Fibroblast of skin of left biceps (primary cell): Measurements from ENCODE around the gene OR11H6.
"Not testable (repeated sequence)": the region's sequence is repeated elsewhere in the genome, so short reads cannot be mapped to it uniquely, and the experiment has no call there.

ENCODE experiments used
- DNase-seq, 2 experiments: peaks; one replicate each; pipeline ENCODE4 v3.0.0-alpha.2; 2013; ENCODE audit warnings: low read depth in 2 of 2

The OR11H6 gene

DNA sequence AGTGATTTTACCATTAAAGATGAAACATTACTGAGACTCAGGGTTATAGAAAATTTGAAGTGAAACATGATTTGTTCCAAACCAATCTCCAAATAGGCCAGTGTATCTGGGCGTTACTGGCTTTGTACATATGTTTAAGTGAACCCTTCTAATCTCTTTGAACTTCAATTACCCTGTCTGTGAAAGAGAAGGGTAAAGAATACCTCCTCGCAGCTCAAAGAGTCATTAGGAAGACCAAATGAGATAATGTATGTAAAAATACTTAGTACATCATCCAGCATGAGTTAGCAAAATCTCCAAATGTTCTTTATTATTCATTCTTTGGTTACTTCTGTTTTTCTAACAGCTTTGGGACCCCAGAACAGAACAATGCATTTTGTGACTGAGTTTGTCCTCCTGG, at the start of gene OR11H6:
Gene OR11H6, plus strand, starts transcription at position 301 of the 400 bp plus-strand sequence. Its CDS starts 0 bp downstream, at position 301.
- DNase-seq, result no peak

DNA sequence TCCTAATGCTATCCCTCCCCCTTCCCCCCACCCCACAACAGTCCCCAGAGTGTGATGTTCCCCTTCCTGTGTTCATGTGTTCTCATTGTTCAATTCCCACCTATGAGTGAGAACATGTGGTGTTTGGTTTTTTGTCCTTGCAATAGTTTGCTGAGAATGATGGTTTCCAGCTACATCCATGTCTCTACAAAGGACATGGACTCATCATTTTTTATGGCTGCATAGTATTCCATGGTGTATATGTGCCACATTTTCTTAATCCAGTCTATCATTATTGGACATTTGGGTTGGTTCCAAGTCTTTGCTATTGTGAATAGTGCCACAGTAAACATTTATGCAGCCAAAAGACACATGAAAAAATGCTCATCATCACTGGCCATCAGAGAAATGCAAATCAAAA, 49.3 kb upstream of the OR11H6 start:
- DNase-seq, result not testable (repeated sequence)

DNA sequence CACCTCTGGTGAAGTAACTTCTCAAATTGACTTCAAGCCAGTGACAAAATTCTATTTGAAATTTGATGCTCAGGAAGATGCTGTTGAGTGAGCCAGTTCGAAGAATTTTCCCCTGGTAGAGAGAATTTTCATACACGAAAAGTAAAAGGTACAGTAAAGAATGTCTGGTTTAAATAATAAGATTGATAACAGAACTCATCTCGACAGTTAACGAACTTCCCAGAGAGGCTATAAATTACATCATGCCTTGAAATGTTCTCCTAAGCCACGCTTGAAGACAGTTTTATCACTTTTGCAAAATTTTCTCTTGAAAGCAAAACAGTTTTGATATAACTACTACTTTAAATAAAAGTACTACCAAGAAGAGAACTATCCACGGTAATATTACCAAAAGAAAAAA, 47.2 kb upstream of the OR11H6 start:
- no peak for DNase-seq

DNA sequence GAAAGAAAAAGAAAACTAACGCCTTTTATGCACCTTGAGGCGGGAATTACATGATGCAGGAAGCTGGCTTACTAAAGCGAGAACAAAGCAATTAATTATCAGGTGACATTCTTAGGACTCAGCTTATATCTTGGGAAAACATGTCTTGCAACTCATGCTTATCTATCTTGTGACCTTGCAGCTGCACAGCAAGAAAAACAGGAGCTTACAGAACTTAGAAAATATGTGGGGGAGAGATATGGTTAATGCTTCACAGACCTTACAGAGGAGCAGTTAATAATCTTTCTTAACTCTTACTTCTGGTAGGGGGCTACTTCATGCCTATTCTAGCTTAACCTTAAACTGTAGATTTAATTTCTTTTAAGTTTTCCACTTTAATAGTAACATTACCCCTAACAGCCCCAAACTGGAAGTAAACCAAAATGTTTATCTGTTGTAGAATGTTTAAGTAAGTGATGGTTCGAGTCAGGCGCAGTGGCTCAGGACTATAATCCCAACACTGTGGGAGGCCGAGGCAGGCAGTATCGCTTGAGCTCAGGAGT, 46.0 kb upstream of the OR11H6 start:
- DNase-seq, result no peak

DNA sequence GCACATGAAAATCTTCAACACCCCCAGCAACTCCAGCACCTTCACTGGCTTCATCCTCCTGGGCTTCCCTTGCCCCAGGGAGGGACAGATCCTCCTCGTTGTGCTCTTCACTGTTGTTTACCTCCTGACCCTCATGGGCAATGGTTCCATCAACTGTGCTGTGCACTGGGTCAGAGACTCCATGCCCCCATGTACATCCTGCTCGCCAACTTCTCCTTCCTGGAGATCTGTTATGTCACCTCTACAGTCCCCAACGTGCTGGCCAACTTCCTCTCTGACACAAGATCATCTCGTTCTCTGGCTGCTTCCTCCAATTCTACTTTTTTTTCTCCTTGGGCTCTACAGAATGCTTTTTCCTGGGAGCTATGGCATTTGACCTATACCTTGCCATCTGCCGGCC, 44.3 kb upstream of the OR11H6 start:
- DNase-seq, result no peak

GRCh38 chr14:20179880-20180279, 43.6 kb upstream of the OR11H6 start:
- no peak for DNase-seq

DNA sequence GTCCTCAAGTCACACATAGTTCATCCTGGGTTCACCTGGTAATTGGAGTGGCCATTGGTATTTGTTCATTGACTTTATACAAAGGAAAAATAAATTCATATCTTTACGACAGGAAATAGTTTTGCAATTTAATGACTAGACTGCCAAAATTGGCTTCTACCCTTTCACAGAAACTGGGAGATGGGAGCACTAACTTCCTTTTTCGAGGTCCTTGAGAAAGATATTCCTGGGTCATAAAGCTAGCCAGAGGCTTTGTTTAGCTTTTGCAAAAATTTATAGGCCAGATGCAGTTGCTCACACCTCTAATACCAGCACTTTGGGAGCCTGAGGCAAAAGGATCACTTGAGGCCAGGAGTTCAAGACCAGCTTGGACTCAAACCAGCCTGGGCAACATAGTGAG, 43.0 kb upstream of the OR11H6 start:
- DNase-seq, result no peak

GRCh38 chr14:20184181-20184580, 39.3 kb upstream of the OR11H6 start:
- no peak for DNase-seq

GRCh38 chr14:20190596-20190995, 32.9 kb upstream of the OR11H6 start, which contains the start of gene OR11G2:
OR11G2 (plus strand) TSS chr14:20190896; CDS start chr14:20197438, 6,542 bp downstream.
- no peak for DNase-seq

GRCh38 chr14:20191396-20191795, 32.1 kb upstream of the OR11H6 start:
- DNase-seq, result no peak

- DNase-seq, result no peak
Measured at GRCh38 chr14:20194101-20194500, 29.4 kb upstream of the OR11H6 start.

DNA sequence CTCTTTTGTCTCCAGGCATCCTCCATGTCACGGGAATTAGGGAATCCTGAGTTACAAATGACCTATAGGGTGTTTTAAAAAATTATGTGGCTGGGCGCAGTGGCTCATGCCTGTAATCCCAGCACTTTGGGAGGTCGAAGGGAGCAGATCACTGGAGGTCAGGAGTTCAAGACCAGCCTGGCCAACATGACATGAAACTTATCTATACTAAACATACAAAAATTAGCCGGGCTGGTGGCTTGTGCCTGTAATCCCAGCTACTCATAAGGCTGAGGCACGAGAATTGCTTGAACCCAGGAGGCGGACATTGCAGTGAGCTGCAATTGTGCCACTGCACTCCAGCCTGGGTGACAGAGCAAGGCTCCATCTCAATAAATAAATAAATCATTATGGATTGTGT, 28.3 kb upstream of the OR11H6 start:
- not testable (repeated sequence) for DNase-seq

- DNase-seq, result no peak
Measured at GRCh38 chr14:20195911-20196310, 27.6 kb upstream of the OR11H6 start.

- DNase-seq, result no peak
Measured at GRCh38 chr14:20197459-20197858, 26.1 kb upstream of the OR11H6 start.

GRCh38 chr14:20198991-20199390, 24.5 kb upstream of the OR11H6 start:
- DNase-seq, result no peak

DNA sequence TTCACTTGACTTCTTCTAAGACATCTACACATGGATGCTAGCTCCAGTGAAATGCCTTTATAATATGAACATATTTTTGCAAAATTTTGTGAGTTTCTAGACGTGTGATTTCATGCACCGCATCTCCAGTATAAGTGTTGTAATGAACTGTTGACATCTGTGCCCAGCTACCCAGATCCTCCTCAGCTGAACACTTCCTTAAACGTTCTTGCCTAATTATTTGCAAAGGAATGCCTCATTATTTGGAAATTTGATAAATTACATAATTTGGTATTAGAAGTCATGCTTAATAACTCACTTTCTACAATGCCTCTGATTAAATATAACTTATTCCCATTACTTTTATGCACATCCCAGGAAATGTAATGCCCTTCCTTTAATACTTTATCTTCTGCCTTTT, 18.8 kb upstream of the OR11H6 start:
- no peak for DNase-seq

- DNase-seq, result no peak
Measured at GRCh38 chr14:20209595-20209994, 13.9 kb upstream of the OR11H6 start.

- DNase-seq, result not testable (repeated sequence)
Measured at GRCh38 chr14:20212406-20212805, 11.1 kb upstream of the OR11H6 start.

- no peak for DNase-seq
Measured at GRCh38 chr14:20215196-20215595, 8.3 kb upstream of the OR11H6 start.

DNA sequence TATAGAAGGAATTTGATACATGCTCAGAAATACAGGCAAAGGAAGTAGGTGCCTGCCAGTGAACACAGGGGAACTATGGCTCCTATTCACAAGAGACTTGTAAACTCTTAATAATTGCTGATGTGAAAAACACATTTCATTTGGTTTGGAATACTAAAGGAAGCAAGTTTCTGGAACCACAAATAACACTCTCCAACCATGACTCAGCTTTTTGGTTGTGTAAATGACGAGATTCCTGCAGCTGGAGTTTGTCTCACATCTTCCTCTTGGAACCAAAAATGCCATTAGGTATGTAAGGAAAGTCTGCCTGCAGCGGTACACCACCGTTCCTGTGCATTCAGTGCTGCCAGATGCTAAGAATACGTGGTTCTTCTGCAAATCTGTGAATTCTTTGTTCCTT, 4.5 kb upstream of the OR11H6 start:
- DNase-seq, result no peak

DNA sequence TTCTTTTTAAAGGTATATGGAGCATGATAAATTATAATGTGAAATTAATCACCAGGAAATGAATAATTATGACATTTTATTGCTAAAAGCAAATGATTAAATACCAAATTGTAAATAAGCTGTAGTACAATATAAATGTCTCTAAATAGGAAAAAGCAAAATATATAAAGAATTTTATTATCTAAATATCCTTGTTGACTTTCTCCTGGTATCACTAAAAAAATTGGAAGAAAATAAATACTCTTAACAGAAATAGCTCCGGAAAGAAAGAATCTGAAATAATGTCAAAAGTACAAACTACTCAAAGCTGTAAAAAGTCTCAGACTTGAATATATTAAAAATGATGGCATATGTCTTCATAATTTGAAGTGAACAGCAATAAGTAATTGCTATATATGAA, 5.2 kb downstream of the OR11H6 start, which contains the start of gene OR11H7:
Gene OR11H7, plus strand, starts transcription at position 301 of the 400 bp plus-strand sequence.
- no peak for DNase-seq

GRCh38 chr14:20235415-20235814, 11.9 kb downstream of the OR11H6 start:
- DNase-seq, result not testable (repeated sequence)

- no peak for DNase-seq
Measured at GRCh38 chr14:20247646-20248246, 24.2 kb downstream of the OR11H6 start.

- peak; percentile 45 to 50 for DNase-seq
Measured at GRCh38 chr14:20262642-20263128, 39.2 kb downstream of the OR11H6 start.
